SK-N-SH (cell line): ENCODE results near the gene FOXM1.
"Not testable (repeated sequence)": the region's sequence is repeated elsewhere in the genome, so short reads cannot be mapped to it uniquely, and the experiment has no call there.

Source experiments
- ELF1 ChIP-seq: IDR thresholded peaks from 2 replicates; pipeline ENCODE4 v1.4.0; 2012
- EP300 ChIP-seq, 2 experiments: IDR thresholded peaks; 2 replicates each; pipeline versions ENCODE4 v1.4.0 to v1.6.1; 2012; ENCODE audit warnings: borderline replicate concordance in 1 of 2, low read depth in 1 of 2, low read length in 1 of 2
- JUND ChIP-seq: IDR thresholded peaks from 2 replicates; pipeline ENCODE4 v1.4.0; 2012
- NFIC ChIP-seq: IDR thresholded peaks from 2 replicates; pipeline ENCODE4 v1.4.0; 2012; ENCODE audit warnings: borderline replicate concordance
- RCOR1 ChIP-seq: fragments of 150-350 bp; IDR thresholded peaks from 2 replicates; pipeline ENCODE4 v1.6.1; 2017; ENCODE audit warnings: antibody characterized with exemption, low read length
- RFX5 ChIP-seq: IDR thresholded peaks from 2 replicates; pipeline ENCODE4 v1.6.1; 2012; ENCODE audit warnings: mild to moderate bottlenecking, improper control_type of control experiment, low read length
- SMC3 ChIP-seq: IDR thresholded peaks from 2 replicates; pipeline ENCODE4 v1.6.1; 2012; ENCODE audit warnings: low read depth, low read length, improper control_type of control experiment
- TAF1 ChIP-seq: IDR thresholded peaks from 2 replicates; pipeline ENCODE4 v1.6.1; 2012; ENCODE audit warnings: low read depth, mild to moderate bottlenecking, low read length, moderate library complexity, borderline replicate concordance
- TCF12 ChIP-seq: IDR thresholded peaks from 2 replicates; pipeline ENCODE4 v1.4.0; 2012
- TF ChIP-seq, protein P1 (sequence below): fragments of 200-600 bp; sonication (generic); IDR thresholded peaks from 2 replicates; pipeline ENCODE4 v1.6.1; 2017; ENCODE audit warnings: antibody characterized with exemption, mild to moderate bottlenecking, moderate library complexity
- TF ChIP-seq, protein P2 (sequence below): IDR thresholded peaks from 2 replicates; pipeline ENCODE4 v1.6.1; 2012; ENCODE audit warnings: mild to moderate bottlenecking, low read depth, low read length, moderate library complexity
- TF ChIP-seq, protein P3 (sequence below): fragments of 150-350 bp; IDR thresholded peaks from 2 replicates; pipeline ENCODE4 v1.6.1; 2017; ENCODE audit warnings: antibody characterized with exemption, low read length, low read depth, borderline replicate concordance
- TF ChIP-seq, protein P4 (sequence below): IDR thresholded peaks from 2 replicates; pipeline ENCODE4 v1.4.0; 2012; ENCODE audit warnings: low read depth, borderline replicate concordance

DNA sequence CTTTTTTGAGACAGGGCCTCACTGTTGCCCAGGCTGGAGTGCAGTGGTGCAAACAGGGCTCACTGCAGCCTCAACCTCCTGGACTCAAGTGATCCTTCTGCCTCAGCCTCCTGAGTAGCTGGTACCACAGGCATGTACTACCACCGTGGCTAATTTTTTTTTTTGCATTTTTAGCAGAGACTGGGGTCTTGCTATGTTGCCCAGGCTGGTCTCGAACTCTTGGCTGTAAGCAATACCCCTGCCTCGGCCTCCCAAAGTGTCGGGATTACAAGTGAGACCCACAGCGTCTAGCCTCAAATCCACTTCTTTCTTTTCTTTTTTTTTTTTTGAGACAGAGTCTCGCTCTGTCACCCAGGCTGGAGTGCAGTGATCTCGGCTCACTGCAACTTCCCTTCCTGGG is 13.6 kb downstream of the FOXM1 start:
- not testable (repeated sequence) for TF ChIP-seq RCOR1; RFX5; EP300 (IDR thresholded peaks at IDR 0.05; ENCODE audit: borderline replicate concordance in 1 of 2, low read depth in 1 of 2, low read length in 1 of 2); TAF1; NFIC; JUND; SMC3; TCF12; ELF1
- TF ChIP-seq, protein P1, sequence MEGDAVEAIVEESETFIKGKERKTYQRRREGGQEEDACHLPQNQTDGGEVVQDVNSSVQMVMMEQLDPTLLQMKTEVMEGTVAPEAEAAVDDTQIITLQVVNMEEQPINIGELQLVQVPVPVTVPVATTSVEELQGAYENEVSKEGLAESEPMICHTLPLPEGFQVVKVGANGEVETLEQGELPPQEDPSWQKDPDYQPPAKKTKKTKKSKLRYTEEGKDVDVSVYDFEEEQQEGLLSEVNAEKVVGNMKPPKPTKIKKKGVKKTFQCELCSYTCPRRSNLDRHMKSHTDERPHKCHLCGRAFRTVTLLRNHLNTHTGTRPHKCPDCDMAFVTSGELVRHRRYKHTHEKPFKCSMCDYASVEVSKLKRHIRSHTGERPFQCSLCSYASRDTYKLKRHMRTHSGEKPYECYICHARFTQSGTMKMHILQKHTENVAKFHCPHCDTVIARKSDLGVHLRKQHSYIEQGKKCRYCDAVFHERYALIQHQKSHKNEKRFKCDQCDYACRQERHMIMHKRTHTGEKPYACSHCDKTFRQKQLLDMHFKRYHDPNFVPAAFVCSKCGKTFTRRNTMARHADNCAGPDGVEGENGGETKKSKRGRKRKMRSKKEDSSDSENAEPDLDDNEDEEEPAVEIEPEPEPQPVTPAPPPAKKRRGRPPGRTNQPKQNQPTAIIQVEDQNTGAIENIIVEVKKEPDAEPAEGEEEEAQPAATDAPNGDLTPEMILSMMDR, result not testable (repeated sequence)
- TF ChIP-seq, protein P2, sequence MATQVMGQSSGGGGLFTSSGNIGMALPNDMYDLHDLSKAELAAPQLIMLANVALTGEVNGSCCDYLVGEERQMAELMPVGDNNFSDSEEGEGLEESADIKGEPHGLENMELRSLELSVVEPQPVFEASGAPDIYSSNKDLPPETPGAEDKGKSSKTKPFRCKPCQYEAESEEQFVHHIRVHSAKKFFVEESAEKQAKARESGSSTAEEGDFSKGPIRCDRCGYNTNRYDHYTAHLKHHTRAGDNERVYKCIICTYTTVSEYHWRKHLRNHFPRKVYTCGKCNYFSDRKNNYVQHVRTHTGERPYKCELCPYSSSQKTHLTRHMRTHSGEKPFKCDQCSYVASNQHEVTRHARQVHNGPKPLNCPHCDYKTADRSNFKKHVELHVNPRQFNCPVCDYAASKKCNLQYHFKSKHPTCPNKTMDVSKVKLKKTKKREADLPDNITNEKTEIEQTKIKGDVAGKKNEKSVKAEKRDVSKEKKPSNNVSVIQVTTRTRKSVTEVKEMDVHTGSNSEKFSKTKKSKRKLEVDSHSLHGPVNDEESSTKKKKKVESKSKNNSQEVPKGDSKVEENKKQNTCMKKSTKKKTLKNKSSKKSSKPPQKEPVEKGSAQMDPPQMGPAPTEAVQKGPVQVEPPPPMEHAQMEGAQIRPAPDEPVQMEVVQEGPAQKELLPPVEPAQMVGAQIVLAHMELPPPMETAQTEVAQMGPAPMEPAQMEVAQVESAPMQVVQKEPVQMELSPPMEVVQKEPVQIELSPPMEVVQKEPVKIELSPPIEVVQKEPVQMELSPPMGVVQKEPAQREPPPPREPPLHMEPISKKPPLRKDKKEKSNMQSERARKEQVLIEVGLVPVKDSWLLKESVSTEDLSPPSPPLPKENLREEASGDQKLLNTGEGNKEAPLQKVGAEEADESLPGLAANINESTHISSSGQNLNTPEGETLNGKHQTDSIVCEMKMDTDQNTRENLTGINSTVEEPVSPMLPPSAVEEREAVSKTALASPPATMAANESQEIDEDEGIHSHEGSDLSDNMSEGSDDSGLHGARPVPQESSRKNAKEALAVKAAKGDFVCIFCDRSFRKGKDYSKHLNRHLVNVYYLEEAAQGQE, result not testable (repeated sequence)
- TF ChIP-seq, protein P3, sequence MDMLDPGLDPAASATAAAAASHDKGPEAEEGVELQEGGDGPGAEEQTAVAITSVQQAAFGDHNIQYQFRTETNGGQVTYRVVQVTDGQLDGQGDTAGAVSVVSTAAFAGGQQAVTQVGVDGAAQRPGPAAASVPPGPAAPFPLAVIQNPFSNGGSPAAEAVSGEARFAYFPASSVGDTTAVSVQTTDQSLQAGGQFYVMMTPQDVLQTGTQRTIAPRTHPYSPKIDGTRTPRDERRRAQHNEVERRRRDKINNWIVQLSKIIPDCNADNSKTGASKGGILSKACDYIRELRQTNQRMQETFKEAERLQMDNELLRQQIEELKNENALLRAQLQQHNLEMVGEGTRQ, result not testable (repeated sequence)
- TF ChIP-seq, protein P4, sequence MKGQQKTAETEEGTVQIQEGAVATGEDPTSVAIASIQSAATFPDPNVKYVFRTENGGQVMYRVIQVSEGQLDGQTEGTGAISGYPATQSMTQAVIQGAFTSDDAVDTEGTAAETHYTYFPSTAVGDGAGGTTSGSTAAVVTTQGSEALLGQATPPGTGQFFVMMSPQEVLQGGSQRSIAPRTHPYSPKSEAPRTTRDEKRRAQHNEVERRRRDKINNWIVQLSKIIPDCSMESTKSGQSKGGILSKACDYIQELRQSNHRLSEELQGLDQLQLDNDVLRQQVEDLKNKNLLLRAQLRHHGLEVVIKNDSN, result not testable (repeated sequence)
